Progenitor cell of endocrine pancreas (in vitro differentiated cells): ENCODE measurements around the gene PYGM. TPM values are rescaled to one million over a fixed set of nuclear protein-coding genes. Genes with fewer than 3 reads are reported as not detected.
"Not testable (repeated sequence)": the region's sequence is repeated elsewhere in the genome, so short reads cannot be mapped to it uniquely, and the experiment has no call there.

Source experiments
- DNase-seq: peaks from one replicate; pipeline ENCODE4 v3.0.0; 2021; ENCODE audit warnings: low spot score; ENCODE audit not compliant: unreplicated experiment
- H3K27ac Mint-ChIP-seq: 2 replicates; pipeline ENCODE4 v1.8.0; 2021; ENCODE audit warnings: mild to moderate bottlenecking, moderate library complexity, mixed read lengths
- H3K27me3 Mint-ChIP-seq: 2 replicates; pipeline ENCODE4 v1.8.0; 2021; ENCODE audit warnings: mixed read lengths
- H3K36me3 Mint-ChIP-seq: 2 replicates; pipeline ENCODE4 v1.8.0; 2022; ENCODE audit warnings: mixed read lengths; ENCODE audit not compliant: insufficient read depth
- H3K4me1 Mint-ChIP-seq: 2 replicates; pipeline ENCODE4 v1.8.0; 2021; ENCODE audit warnings: low read depth, mixed read lengths
- H3K4me3 Mint-ChIP-seq: 2 replicates; pipeline ENCODE4 v1.8.0; 2021; ENCODE audit warnings: low read depth, mild to moderate bottlenecking, moderate library complexity, mixed read lengths
- H3K9me3 Mint-ChIP-seq: 2 replicates; pipeline ENCODE4 v1.8.0; 2021; ENCODE audit warnings: low read depth, mixed read lengths
- total RNA-seq: library from RNA; stranded (reverse); gene quantifications from 2 replicates; pipeline ENCODE4 v1.2.1, GENCODE V29; 2021
- TF ChIP-seq, protein P1 (sequence below): fragments of 200-600 bp; sonication (generic); IDR thresholded peaks from one replicate; pipeline ENCODE4 v1.5.0; 2021; ENCODE audit warnings: antibody characterized with exemption, mild to moderate bottlenecking; ENCODE audit not compliant: unreplicated experiment

The PYGM gene
- total RNA-seq, 1 donor from 2014 or later = 1.6 TPM

DNA sequence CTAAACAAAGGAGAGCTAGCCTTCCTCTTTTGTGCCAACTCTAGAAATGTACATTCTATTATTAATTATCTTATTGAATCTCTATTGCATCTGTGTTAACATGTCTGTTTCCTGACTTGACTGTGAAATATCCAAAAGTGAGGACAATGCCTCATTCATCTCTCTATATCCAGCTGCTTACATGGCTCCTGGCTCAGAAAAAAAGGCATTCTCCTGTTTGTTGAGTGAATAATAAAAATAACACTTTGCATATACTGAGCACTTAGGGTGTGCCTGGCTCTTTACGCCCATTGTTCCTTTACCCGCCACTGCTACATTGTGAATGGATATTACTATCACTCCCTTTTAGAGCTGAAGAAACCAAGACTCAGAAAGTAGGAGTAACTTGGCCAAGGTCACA is 56.7 kb downstream of the PYGM start:
- no peak for DNase-seq
- H3K36me3 Mint-ChIP-seq = peaks cover 1% of the 10 kb centered on the region
- TF ChIP-seq, protein P1, sequence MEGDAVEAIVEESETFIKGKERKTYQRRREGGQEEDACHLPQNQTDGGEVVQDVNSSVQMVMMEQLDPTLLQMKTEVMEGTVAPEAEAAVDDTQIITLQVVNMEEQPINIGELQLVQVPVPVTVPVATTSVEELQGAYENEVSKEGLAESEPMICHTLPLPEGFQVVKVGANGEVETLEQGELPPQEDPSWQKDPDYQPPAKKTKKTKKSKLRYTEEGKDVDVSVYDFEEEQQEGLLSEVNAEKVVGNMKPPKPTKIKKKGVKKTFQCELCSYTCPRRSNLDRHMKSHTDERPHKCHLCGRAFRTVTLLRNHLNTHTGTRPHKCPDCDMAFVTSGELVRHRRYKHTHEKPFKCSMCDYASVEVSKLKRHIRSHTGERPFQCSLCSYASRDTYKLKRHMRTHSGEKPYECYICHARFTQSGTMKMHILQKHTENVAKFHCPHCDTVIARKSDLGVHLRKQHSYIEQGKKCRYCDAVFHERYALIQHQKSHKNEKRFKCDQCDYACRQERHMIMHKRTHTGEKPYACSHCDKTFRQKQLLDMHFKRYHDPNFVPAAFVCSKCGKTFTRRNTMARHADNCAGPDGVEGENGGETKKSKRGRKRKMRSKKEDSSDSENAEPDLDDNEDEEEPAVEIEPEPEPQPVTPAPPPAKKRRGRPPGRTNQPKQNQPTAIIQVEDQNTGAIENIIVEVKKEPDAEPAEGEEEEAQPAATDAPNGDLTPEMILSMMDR = no peak
- peaks cover 52% of the 10 kb centered on the region for H3K27me3 Mint-ChIP-seq
- peaks cover 5% of the 10 kb centered on the region for H3K4me1 Mint-ChIP-seq
- H3K4me3 Mint-ChIP-seq = no peak overlapping the region
- no peaks in the 10 kb centered on the region for H3K9me3 Mint-ChIP-seq
- no peak overlapping the region for H3K27ac Mint-ChIP-seq

DNA sequence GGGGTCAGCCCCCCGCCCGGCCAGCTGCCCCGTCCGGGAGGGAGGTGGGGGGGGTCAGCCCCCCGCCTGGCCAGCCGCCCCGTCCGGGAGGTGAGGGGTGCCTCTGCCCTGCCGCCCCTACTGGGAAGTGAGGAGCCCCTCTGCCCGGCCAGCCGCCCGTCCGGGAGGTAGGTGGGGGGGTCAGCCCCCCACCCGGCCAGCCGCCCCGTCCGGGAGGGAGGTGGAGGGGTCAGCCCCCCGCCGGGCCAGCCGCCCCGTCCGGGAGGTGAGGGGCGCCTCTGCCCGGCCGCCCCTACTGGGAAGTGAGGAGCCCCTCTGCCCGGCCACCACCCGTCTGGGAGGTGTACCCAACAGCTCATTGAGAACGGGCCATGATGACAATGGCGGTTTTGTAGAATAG is 57.8 kb downstream of the PYGM start:
- H3K36me3 Mint-ChIP-seq, H3K4me1 Mint-ChIP-seq, H3K4me3 Mint-ChIP-seq, H3K9me3 Mint-ChIP-seq, DNase-seq, H3K27ac Mint-ChIP-seq: not testable (repeated sequence)
- H3K27me3 Mint-ChIP-seq = peaks cover 56% of the 10 kb centered on the region

DNA sequence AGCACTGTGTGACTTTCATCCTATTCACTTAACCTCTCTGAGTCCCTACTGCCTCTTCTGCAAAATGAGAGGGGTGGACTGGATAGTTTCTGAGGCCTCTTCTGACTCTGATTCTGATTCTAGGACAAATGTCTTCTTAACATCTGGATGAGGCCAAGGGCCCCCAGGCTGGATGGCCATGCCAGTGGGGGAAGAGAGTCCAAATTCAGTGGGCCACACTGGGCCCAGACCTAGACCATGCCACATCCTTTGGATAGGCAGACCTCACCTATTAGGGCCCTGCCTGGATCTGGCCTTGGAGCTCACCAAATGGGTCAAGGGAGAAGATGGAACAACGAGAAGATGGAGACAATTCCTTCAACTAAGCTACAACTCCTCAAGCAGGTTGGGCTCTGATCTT is 61.3 kb downstream of the PYGM start:
- no peak for DNase-seq
- Mint-ChIP-seq H3K36me3 (peaks cover 1% of the 10 kb centered on the region), H3K27ac (no peak overlapping the region), H3K4me3 (no peak overlapping the region), H3K9me3 (no peaks in the 10 kb centered on the region), H3K27me3 (peaks cover 67% of the 10 kb centered on the region), H3K4me1 (no peaks in the 10 kb centered on the region)
- TF ChIP-seq, protein P1 = no peak

DNA sequence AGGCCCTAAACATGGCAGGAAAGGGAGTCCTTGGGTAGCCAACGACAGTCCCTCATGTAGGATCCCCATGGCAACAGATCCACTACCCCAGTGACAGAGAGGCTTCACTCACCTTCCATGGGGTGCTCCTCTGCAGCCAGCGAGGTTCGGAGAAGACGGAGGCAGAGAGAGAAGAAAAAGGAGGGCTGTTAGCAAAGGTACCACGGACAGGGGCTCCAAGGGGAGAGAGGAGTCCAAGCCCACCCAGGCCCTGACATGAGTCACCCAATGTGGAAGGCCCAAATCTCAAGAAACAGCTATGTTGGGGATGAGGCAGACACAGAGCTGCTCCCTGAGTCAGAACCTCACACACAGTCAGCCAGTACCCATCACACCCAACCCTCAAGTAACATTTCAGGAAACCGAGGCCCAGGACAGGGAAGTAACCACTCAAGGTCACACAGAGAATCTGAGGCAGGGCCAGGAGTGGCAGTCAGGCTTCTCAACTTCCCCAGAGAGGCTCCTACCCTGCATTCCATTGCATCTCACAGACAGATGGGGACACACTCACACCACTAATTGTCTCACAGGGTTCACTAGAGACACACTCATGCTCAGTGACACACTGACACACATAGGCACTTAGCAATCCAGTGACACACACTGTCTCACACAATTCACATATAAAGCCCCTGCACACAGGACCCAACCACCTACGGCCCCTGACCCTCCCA is 62.0 kb downstream of the PYGM start:
- Mint-ChIP-seq H3K4me1 (no peaks in the 10 kb centered on the region), H3K27ac (no peak overlapping the region), H3K9me3 (no peaks in the 10 kb centered on the region), H3K27me3 (peaks cover 72% of the 10 kb centered on the region), H3K36me3 (peaks cover 1% of the 10 kb centered on the region), H3K4me3 (no peak overlapping the region)
- DNase-seq = no peak
- TF ChIP-seq, protein P1 = no peak

Other genes with a start within 250 kb of the PYGM start
- gene SLC22A11, start 204.0 kb downstream of the PYGM start, total RNA-seq = not detected in 2 replicates
- gene SLC22A12, start 168.8 kb downstream of the PYGM start, total RNA-seq = not detected in 2 replicates
- 0.17 and 0.60 TPM in 2 replicates for gene NRXN2, start 36.8 kb downstream of the PYGM start, total RNA-seq
- gene RASGRP2, start 15.8 kb downstream of the PYGM start, total RNA-seq = 0.53 and 0.73 TPM in 2 replicates
- 500 and 503 TPM in 2 replicates for gene SF1, start 18.6 kb upstream of the PYGM start, total RNA-seq
- gene MAP4K2, start 43.2 kb upstream of the PYGM start, total RNA-seq = 12.7 and 13.3 TPM in 2 replicates
- 54.6 and 61.5 TPM in 2 replicates for gene MEN1, start 50.6 kb upstream of the PYGM start, total RNA-seq
- 20.1 and 21.1 TPM in 2 replicates for gene CDC42BPG, start 84.7 kb upstream of the PYGM start, total RNA-seq
- 55.0 and 57.2 TPM in 2 replicates for gene EHD1, start 118.6 kb upstream of the PYGM start, total RNA-seq
- 33.2 and 35.0 TPM in 2 replicates for gene ATG2A, start 157.2 kb upstream of the PYGM start, total RNA-seq
- 14.1 and 15.9 TPM in 2 replicates for gene PPP2R5B, start 164.7 kb upstream of the PYGM start, total RNA-seq
- 0.41 TPM in 1 of 2 replicates, not detected in the other for gene GPHA2, start 175.9 kb upstream of the PYGM start, total RNA-seq
- gene MAJIN, start 212.1 kb upstream of the PYGM start, total RNA-seq = not detected in 2 replicates
- 0.53 and 0.58 TPM in 2 replicates for gene BATF2, start 237.0 kb upstream of the PYGM start, total RNA-seq